ENCODE measurements around the gene RABGEF1.

GRCh38 chr7:66699998-66700397, 40.5 kb upstream of the RABGEF1 start:
- no peak for TF ChIP-seq CTCF (IDR thresholded peaks at IDR 0.05; ENCODE audit: poor library complexity)
- TF ChIP-seq EZH2 (IDR thresholded peaks at IDR 0.05; ENCODE audit: borderline replicate concordance), result no peak

Data from hepatocyte (in vitro differentiated cells).